Thyroid gland (tissue), 4 donors: ENCODE data around the gene MUL1. TPM values are rescaled to one million over a fixed set of nuclear protein-coding genes. Genes with fewer than 3 reads are reported as not detected.

Source experiments
- DNase-seq, 2 donors: peaks; one replicate each; pipeline ENCODE4 v3.0.0-alpha.2; 2019
- H3K27ac ChIP-seq, 3 donors: fragments of 200-600 bp; sonication (generic); 1 replicate in 2 of 3; 2 replicates in 1 of 3; pipeline ENCODE4 v1.5.1; 2016 to 2019; ENCODE audit warnings: mild to moderate bottlenecking in 1 of 3, moderate library complexity in 1 of 3
- H3K27me3 ChIP-seq: fragments of 200-600 bp; sonication (generic); one replicate; pipeline ENCODE4 v1.5.1; 2019
- H3K36me3 ChIP-seq, 2 donors: fragments of 200-600 bp; sonication (generic); one replicate each; pipeline ENCODE4 v1.5.1; 2016 to 2019
- H3K4me1 ChIP-seq, 2 donors: fragments of 200-600 bp; sonication (generic); one replicate each; pipeline ENCODE4 v1.5.1; 2017 to 2019
- H3K4me3 ChIP-seq, 3 donors: fragments of 200-600 bp; sonication (generic); replicated peaks in 1 of 3; 1 replicate in 2 of 3; 2 replicates in 1 of 3; pipeline ENCODE4 v1.5.1; 2016; ENCODE audit warnings: mild to moderate bottlenecking in 1 of 3
- H3K9me3 ChIP-seq: fragments of 200-600 bp; sonication (generic); one replicate; pipeline ENCODE4 v1.5.1; 2017
- CTCF ChIP-seq, 6 experiments: fragments of 200-600 bp in 3 of 6; fragments of 450-650 bp in 3 of 6; sonication (generic) in 3 of 6; IDR thresholded peaks; one replicate each; pipeline ENCODE4 v1.5.1; 2016 to 2019; ENCODE audit warnings: antibody characterized with exemption in 6 of 6, mild to moderate bottlenecking in 2 of 6, inconsistent platforms in 1 of 6, moderate library complexity in 1 of 6
- POLR2A ChIP-seq, 2 donors: fragments of 450-650 bp; IDR thresholded peaks; one replicate each; pipeline ENCODE4 v1.6.1; 2017; ENCODE audit warnings: antibody characterized with exemption in 2 of 2, mild to moderate bottlenecking in 2 of 2, moderate library complexity in 1 of 2
- WGBS, 2 donors: methylation state at CpG; one replicate each; pipeline ENCODE4 v1.1.5; 2017; 5-methylcytosine and 5-hydroxymethylcytosine counted together
- intact Hi-C: fragments of 100-400 bp; cut with DNase I; formaldehyde crosslinking; loops from one replicate; pipeline ENCODE4 v1.15.1; 2023
- total RNA-seq, 4 donors: library from RNA; depleted of rRNA; stranded (reverse); fragments of >200 nt; gene quantifications; one replicate each; pipeline ENCODE4 v1.2.3, GENCODE V29; 2016

Gene MUL1
- total RNA-seq, 4 donors from 2014 or later: 30.1 to 42.1 (median 35.0) TPM

- intact Hi-C loops: no loop called here
- no peaks in the 10 kb centered on the region for H3K9me3 ChIP-seq
- H3K36me3 ChIP-seq: no peaks in the 10 kb centered on the region
- H3K4me3 ChIP-seq: no peak overlapping the region
- peaks cover 12 to 22% of the 10 kb centered on the region in 2 donors for H3K4me1 ChIP-seq
- H3K27ac ChIP-seq: no peak overlapping the region
- 72 to 75% methylated on average over 10 of the region's 10 CpGs for WGBS, 2 donors
- peaks cover 8% of the 10 kb centered on the region for H3K27me3 ChIP-seq
- no peak for DNase-seq
- TF ChIP-seq POLR2A (IDR thresholded peaks at IDR 0.05) (no peak), CTCF (IDR thresholded peaks at IDR 0.05) (no peak)
These were observed 26.1 kb downstream of the MUL1 start for GRCh38 chr1:20481643-20482498.

GRCh38 chr1:20480951-20481617 is 26.9 kb downstream of the MUL1 start:
- H3K36me3 ChIP-seq: no peaks in the 10 kb centered on the region
- no peaks in the 10 kb centered on the region for H3K9me3 ChIP-seq
- WGBS, 2 donors: 57 to 59% methylated on average over 6 to 7 of the region's 7 CpGs
- TF ChIP-seq CTCF (IDR thresholded peaks at IDR 0.05) (no peak), POLR2A (IDR thresholded peaks at IDR 0.05) (no peak)
- no peak for DNase-seq
- no peak overlapping the region for H3K4me3 ChIP-seq
- H3K27ac ChIP-seq: no peak overlapping the region
- intact Hi-C loops: no loop called here
- peaks cover 7 to 14% of the 10 kb centered on the region in 2 donors for H3K4me1 ChIP-seq
- peaks cover 8% of the 10 kb centered on the region for H3K27me3 ChIP-seq

- Histone ChIP-seq H3K36me3 (no peaks in the 10 kb centered on the region), H3K9me3 (no peaks in the 10 kb centered on the region), H3K4me1 (peaks cover 7 to 14% of the 10 kb centered on the region in 2 donors), H3K27ac (no peak overlapping the region), H3K27me3 (peaks cover 8% of the 10 kb centered on the region), H3K4me3 (no peak overlapping the region)
- WGBS, 2 donors: 72 to 82% methylated on average over 9 to 10 of the region's 10 CpGs
- no peak for DNase-seq
- intact Hi-C loops: no loop called here
- TF ChIP-seq CTCF (IDR thresholded peaks at IDR 0.05): no peak
- TF ChIP-seq POLR2A (IDR thresholded peaks at IDR 0.05): no peak
These were observed 27.6 kb downstream of the MUL1 start for GRCh38 chr1:20480243-20480944.

- Histone ChIP-seq H3K36me3 (no peaks in the 10 kb centered on the region), H3K9me3 (no peaks in the 10 kb centered on the region), H3K4me1 (peaks cover 5 to 11% of the 10 kb centered on the region in 2 donors), H3K27ac (no peak overlapping the region), H3K27me3 (peaks cover 7% of the 10 kb centered on the region), H3K4me3 (no peak overlapping the region)
- no peak for DNase-seq
- intact Hi-C loops: no loop called here
- 89 to 93% methylated on average over 4 of the region's 4 CpGs for WGBS, 2 donors
- TF ChIP-seq POLR2A (IDR thresholded peaks at IDR 0.05) (no peak), CTCF (IDR thresholded peaks at IDR 0.05) (no peak)
These were observed 28.1 kb downstream of the MUL1 start for GRCh38 chr1:20479840-20480239.
